Activated naive CD4-positive, alpha-beta T cell treated with anti-CD3 and anti-CD28 coated beads, Interleukin-2, amount 50 U/mL, for 72 hours (primary cell): ENCODE data around the gene MDC1. TPM values are rescaled to one million over a fixed set of nuclear protein-coding genes. Genes with fewer than 3 reads are reported as not detected.
"Not testable (repeated sequence)": the region's sequence is repeated elsewhere in the genome, so short reads cannot be mapped to it uniquely, and the experiment has no call there.

ENCODE experiments used
- ATAC-seq, 2 donors: fragments of 150-1000 bp; cut with Tn5 transposase; 2 replicates each; pipeline ENCODE4 v1.10.0; 2021; ENCODE audit warnings: mild to moderate bottlenecking in 2 of 2, moderate library complexity in 2 of 2
- DNase-seq, 2 donors: peaks; one replicate each; pipeline ENCODE4 v3.0.0; 2021 to 2022; ENCODE audit warnings: low spot score in 2 of 2
- H3K27ac Mint-ChIP-seq, 2 donors: one replicate each; pipeline ENCODE4 v1.8.0; 2022; ENCODE audit warnings: mild to moderate bottlenecking in 2 of 2, mixed read lengths in 2 of 2
- H3K36me3 Mint-ChIP-seq, 2 donors: one replicate each; pipeline ENCODE4 v1.8.0; 2022; ENCODE audit warnings: mixed read lengths in 2 of 2
- H3K9me3 Mint-ChIP-seq, 2 donors: one replicate each; pipeline ENCODE4 v1.8.0; 2022; ENCODE audit warnings: mixed read lengths in 2 of 2
- total RNA-seq, 2 donors: library from RNA; stranded (reverse); gene quantifications; one replicate each; pipeline ENCODE4 v1.2.3, GENCODE V29; 2022

MDC1 gene
- total RNA-seq, 2 donors from 2014 or later, result 84.2 to 127 TPM

GRCh38 chr6:30732237-30732943 is 15.3 kb upstream of the MDC1 start:
- Mint-ChIP-seq H3K27ac (peak overlapping the region in 1 of 2 donors; percentile 24), H3K9me3 (no peaks in the 10 kb centered on the region), H3K36me3 (peaks cover 35 to 47% of the 10 kb centered on the region in 2 donors)
- ATAC-seq (no peak), DNase-seq (no peak)

DNA sequence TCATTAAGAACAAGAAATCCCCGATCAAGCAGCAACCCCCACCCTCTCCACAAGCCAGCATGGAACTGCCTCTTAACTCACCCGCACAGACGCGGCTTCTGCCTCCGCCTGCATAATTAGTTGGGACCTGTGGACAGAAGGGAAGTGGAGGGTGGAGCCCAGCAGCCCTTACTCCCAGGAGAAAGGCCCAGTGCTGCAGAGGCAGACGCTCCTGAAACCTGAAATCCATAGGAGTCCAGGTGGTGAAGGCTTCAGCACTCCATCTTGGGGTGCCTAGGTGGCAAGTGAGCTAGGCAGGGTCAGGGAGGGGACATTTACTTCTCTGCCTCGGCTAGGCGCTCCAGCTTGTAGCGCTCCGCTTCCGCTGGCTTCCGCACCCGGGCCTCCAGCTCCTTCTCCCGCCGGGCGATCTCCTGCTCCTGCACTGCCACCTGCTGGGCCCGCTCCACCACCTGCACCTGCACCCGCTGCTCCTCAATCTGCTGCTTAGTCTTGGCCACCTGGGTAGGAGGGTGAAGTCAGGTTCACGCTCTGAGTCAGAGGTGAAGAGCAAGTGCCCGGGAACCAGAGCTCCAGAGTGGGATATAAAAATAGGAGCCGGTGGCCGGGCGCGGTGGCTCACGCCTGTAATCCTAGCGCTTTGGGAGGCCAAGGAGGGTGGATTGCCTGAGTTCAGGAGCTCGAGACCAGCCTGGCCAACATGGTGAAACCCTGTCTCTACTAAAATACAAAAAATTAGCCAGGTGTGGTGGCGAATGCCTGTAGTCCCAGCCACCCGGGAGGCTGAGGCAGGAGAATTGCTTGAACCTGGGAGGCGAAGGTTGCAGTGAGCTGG is 13.7 kb upstream of the MDC1 start:
- Mint-ChIP-seq H3K27ac (peak overlapping the region; percentile 67 to 72), H3K9me3 (no peaks in the 10 kb centered on the region), H3K36me3 (peaks cover 21 to 32% of the 10 kb centered on the region in 2 donors)
- ATAC-seq (peak; percentile 67 to 74), DNase-seq (peak; percentile 78 to 87)

DNA sequence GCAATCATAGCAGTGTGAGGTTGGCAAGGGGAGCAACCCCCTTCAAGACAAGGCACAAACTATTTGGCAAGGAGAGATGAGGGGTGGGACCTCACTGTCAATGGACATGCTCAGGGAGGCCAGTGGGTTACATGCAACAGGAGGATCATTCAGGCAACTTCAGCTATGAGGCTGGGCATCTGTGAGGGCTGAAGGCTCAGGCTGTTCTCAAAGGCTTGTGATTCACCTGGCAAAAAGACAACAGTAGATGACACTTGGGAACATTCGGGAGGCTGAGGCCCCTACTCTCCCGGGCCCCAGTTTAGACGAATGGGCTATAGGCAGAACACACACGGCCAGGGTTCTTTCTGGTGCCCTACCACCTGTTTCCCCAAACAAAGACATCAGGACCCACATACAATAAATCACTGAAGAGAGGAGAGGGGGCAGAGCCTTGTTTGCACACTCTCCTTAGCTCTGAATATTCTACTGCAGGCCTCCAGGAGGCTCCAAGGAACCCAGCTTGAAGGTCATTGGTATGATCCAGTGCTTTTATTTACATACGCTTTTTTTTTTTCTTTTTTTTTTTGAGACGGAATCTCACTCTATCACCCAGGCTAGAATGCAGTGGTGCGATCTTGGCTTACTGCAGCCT is 11.0 kb upstream of the MDC1 start:
- ATAC-seq (no peak), DNase-seq (no peak)
- H3K36me3 Mint-ChIP-seq, result peaks cover 36 to 45% of the 10 kb centered on the region in 2 donors
- peak overlapping the region in 1 of 2 donors; percentile 30 for H3K27ac Mint-ChIP-seq
- no peaks in the 10 kb centered on the region for H3K9me3 Mint-ChIP-seq

- Mint-ChIP-seq H3K36me3 (peaks cover 49 to 51% of the 10 kb centered on the region in 2 donors), H3K27ac (no peak overlapping the region), H3K9me3 (no peaks in the 10 kb centered on the region)
- no peak for DNase-seq
- ATAC-seq, result no peak
Measured at GRCh38 chr6:30726506-30727413, 9.7 kb upstream of the MDC1 start.

- peak overlapping the region; percentile 29 to 93 for H3K27ac Mint-ChIP-seq
- H3K9me3 Mint-ChIP-seq, result no peaks in the 10 kb centered on the region
- H3K36me3 Mint-ChIP-seq, result peaks cover 56 to 57% of the 10 kb centered on the region in 2 donors
- peak in 1 of 2 donors; percentile 8 for ATAC-seq
- no peak for DNase-seq
Measured at GRCh38 chr6:30725713-30726505, 8.8 kb upstream of the MDC1 start.

DNA sequence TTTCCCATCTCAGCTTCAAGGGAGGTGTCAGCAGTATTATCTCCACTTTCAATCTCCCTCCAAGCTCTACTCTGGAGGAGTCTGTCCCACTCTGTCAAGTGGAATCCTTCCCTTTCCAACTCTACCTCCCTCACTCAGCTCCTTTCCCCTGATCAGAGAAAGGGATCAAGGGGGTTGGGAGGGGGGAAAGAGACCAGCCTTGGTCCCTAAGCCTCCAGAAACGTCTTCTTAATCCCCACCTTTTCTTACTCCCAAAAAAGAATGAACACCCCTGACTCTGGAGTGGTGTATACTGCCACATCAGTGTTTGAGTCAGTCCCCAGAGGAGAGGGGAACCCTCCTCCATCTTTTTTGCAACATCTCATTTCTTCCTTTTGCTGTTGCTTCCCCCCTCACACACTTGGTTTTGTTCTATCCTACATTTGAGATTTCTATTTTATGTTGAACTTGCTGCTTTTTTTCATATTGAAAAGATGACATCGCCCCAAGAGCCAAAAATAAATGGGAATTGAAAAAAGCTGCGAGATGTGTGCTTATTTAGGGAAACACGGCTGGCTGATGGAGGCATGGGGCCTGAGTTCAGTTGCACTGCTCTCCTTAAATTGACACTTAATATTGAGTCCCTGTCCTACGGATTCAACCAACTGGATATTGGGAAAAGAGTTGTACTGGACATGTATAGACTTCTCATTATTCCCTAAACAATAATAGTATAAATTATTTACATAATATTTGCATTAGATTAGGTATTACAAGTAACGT is 8.0 kb upstream of the MDC1 start:
- no peak for DNase-seq
- Mint-ChIP-seq H3K27ac (peak overlapping the region; percentile 84 to 93), H3K36me3 (peaks cover 56 to 57% of the 10 kb centered on the region in 2 donors), H3K9me3 (no peaks in the 10 kb centered on the region)
- ATAC-seq, result no peak

DNA sequence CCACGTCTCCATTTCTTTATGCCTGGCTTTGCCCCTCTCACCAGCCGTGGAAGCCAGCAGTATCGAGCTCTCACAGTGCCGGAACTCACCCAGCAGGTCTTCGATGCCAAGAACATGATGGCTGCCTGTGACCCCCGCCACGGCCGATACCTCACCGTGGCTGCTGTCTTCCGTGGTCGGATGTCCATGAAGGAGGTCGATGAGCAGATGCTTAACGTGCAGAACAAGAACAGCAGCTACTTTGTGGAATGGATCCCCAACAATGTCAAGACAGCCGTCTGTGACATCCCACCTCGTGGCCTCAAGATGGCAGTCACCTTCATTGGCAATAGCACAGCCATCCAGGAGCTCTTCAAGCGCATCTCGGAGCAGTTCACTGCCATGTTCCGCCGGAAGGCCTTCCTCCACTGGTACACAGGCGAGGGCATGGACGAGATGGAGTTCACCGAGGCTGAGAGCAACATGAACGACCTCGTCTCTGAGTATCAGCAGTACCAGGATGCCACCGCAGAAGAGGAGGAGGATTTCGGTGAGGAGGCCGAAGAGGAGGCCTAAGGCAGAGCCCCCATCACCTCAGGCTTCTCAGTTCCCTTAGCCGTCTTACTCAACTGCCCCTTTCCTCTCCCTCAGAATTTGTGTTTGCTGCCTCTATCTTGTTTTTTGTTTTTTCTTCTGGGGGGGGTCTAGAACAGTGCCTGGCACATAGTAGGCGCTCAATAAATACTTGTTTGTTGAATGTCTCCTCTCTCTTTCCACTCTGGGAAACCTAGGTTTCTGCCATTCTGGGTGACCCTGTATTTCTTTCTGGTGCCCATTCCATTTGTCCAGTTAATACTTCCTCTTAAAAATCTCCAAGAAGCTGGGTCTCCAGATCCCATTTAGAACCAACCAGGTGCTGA is 7.0 kb upstream of the MDC1 start:
- peaks cover 55 to 62% of the 10 kb centered on the region in 2 donors for H3K36me3 Mint-ChIP-seq
- peak overlapping the region; percentile 93 to 97 for H3K27ac Mint-ChIP-seq
- not testable (repeated sequence) for ATAC-seq, H3K9me3 Mint-ChIP-seq, DNase-seq

GRCh38 chr6:30723159-30723842 is 6.2 kb upstream of the MDC1 start:
- DNase-seq, ATAC-seq, H3K9me3 Mint-ChIP-seq: not testable (repeated sequence)
- peaks cover 55 to 62% of the 10 kb centered on the region in 2 donors for H3K36me3 Mint-ChIP-seq
- peak overlapping the region; percentile 93 to 97 for H3K27ac Mint-ChIP-seq

DNA sequence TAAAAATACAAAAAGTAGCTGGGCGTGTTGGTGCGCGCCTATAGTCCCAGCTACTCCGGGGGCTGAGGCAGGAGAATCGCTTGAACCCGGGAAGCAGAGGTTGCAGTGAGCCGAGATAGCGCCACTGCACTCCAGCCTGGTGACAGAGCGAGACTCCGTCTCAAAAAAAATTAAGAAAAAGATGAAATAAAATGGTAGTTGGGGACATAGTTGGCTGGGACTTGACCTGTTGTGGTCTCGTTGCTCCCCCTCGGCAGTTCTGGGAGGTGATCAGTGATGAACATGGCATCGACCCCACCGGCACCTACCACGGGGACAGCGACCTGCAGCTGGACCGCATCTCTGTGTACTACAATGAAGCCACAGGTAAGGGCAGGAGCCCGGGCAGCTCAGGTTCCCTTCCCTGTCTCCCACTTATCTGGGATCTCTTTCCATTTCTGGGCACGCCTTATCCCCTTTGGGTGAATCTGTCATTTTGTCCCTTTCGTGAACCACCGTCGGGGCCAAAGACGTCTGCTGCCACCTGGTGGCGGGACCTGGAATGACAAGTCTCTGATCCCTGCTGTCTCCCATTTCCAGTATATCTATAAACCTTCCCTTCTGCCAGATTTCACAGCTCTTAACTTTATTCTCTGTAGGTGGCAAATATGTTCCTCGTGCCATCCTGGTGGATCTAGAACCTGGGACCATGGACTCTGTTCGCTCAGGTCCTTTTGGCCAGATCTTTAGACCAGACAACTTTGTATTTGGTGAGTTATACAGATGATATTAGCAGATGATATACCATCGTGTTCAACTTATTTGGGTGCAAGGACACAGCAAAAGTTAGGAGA is 5.4 kb upstream of the MDC1 start:
- no peak for ATAC-seq
- no peaks in the 10 kb centered on the region for H3K9me3 Mint-ChIP-seq
- peaks cover 57 to 62% of the 10 kb centered on the region in 2 donors for H3K36me3 Mint-ChIP-seq
- DNase-seq, result peak; percentile 81 to 88
- H3K27ac Mint-ChIP-seq, result peak overlapping the region; percentile 93 to 97

GRCh38 chr6:30722025-30722279 is 4.9 kb upstream of the MDC1 start:
- ATAC-seq, H3K9me3 Mint-ChIP-seq, DNase-seq: not testable (repeated sequence)
- H3K27ac Mint-ChIP-seq, result peak overlapping the region; percentile 93 to 97
- peaks cover 63 to 65% of the 10 kb centered on the region in 2 donors for H3K36me3 Mint-ChIP-seq

GRCh38 chr6:30721198-30722024 is 4.3 kb upstream of the MDC1 start:
- H3K27ac Mint-ChIP-seq, result peak overlapping the region; percentile 93 to 97
- DNase-seq (peak; percentile 92 to 98), ATAC-seq (peak; percentile 19 to 42)
- H3K9me3 Mint-ChIP-seq, result peaks cover 0 to 3% of the 10 kb centered on the region in 2 donors
- H3K36me3 Mint-ChIP-seq, result peaks cover 68 to 70% of the 10 kb centered on the region in 2 donors

GRCh38 chr6:30720738-30721197 is 3.7 kb upstream of the MDC1 start:
- H3K27ac Mint-ChIP-seq, result peak overlapping the region; percentile 93 to 97
- H3K36me3 Mint-ChIP-seq, result peaks cover 75 to 76% of the 10 kb centered on the region in 2 donors
- DNase-seq (peak in 1 of 2 donors; percentile 67), ATAC-seq (no peak)
- H3K9me3 Mint-ChIP-seq, result peaks cover 0 to 3% of the 10 kb centered on the region in 2 donors
